Gastrocnemius medialis (tissue), 4 donors: Measurements from ENCODE around the gene NELFA. TPM values are rescaled to one million over a fixed set of nuclear protein-coding genes. Genes with fewer than 3 reads are reported as not detected.

Experiments
- ATAC-seq, 2 donors: fragments of 150-250 bp; one replicate each; pipeline ENCODE4 v1.9.1; 2016
- DNase-seq, 2 donors: peaks; one replicate each; pipeline ENCODE4 v3.0.0-alpha.2; 2019
- H3K27ac ChIP-seq, 4 donors: fragments of 200-600 bp; sonication (generic); 1 replicate in 1 of 4; 2 replicates in 3 of 4; pipeline ENCODE4 v1.5.1; 2016 to 2018; ENCODE audit warnings: mild to moderate bottlenecking in 2 of 4, moderate library complexity in 1 of 4
- H3K27me3 ChIP-seq, 3 donors: fragments of 200-600 bp; sonication (generic) in 2 of 3; 1 replicate in 1 of 3; 2 replicates in 2 of 3; pipeline versions ENCODE4 v1.5.1 to v1.6.0; 2016 to 2019; ENCODE audit warnings: mild to moderate bottlenecking in 1 of 3, moderate library complexity in 1 of 3
- H3K36me3 ChIP-seq, 2 donors: fragments of 200-600 bp; sonication (generic) in 1 of 2; one replicate each; pipeline ENCODE4 v1.5.1; 2017 to 2018
- H3K4me1 ChIP-seq, 2 donors: fragments of 200-600 bp; sonication (generic) in 1 of 2; one replicate each; pipeline ENCODE4 v1.5.1; 2016 to 2017; ENCODE audit warnings: mild to moderate bottlenecking in 2 of 2
- H3K4me3 ChIP-seq, 4 donors: fragments of 200-600 bp; sonication (generic) in 3 of 4; 1 replicate in 1 of 4; 2 replicates in 3 of 4; pipeline ENCODE4 v1.5.1; 2016 to 2019; ENCODE audit warnings: mild to moderate bottlenecking in 2 of 4
- H3K9me3 ChIP-seq, 3 donors: fragments of 200-600 bp; sonication (generic) in 2 of 3; 1 replicate in 1 of 3; 2 replicates in 2 of 3; pipeline ENCODE4 v1.5.1; 2016 to 2019
- POLR2A ChIP-seq, 2 donors: fragments of 450-650 bp; IDR thresholded peaks; one replicate each; pipeline ENCODE4 v1.6.1; 2017; ENCODE audit warnings: antibody characterized with exemption in 2 of 2, mild to moderate bottlenecking in 2 of 2, moderate library complexity in 2 of 2
- in situ Hi-C, 4 donors: fragments of 200-750 bp; cut with MboI; loops; one replicate each; pipeline versions ENCODE4 v1.15.0 to v1.8.0; 2017; ENCODE audit warnings: low sequenced_read_pairs in 4 of 4
- intact Hi-C: fragments of 100-400 bp; cut with DNase I; formaldehyde crosslinking; loops from one replicate; pipeline ENCODE4 v1.15.1; 2023; ENCODE audit warnings: low total_unique reads
- total RNA-seq, 4 donors: library from RNA; depleted of rRNA; stranded (reverse); fragments of >200 nt; gene quantifications; one replicate each; pipeline versions ENCODE4 v1.1.0 to v1.2.3, GENCODE V29; 2016
- TF ChIP-seq, protein P1 (sequence below), 5 experiments: fragments of 450-650 bp in 3 of 5; fragments of 200-600 bp in 2 of 5; sonication (generic) in 2 of 5; IDR thresholded peaks in 4 of 5; conservative IDR thresholded peaks in 1 of 5; 1 replicate in 4 of 5; 2 replicates in 1 of 5; pipeline ENCODE4 v1.5.1; 2016 to 2019; ENCODE audit warnings: antibody characterized with exemption in 5 of 5, mild to moderate bottlenecking in 3 of 5, moderate library complexity in 3 of 5

Gene NELFA
- total RNA-seq, 4 donors from 2014 or later, result 8.1 to 21.1 (median 15.9) TPM

DNA sequence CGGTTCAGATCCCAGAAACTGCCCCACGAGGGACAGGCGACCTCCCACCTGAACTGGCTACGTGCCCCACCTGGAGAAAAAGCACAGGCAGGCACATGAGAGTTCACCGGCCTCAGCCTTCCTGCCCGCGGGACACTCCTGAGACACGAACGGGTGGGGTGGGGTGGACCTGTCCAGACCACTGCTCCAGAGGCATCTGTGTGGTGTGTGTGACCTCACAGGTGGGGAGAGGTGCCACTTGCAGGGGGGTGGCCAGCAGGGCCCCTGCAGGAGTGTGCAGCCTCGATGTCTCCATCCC is 18.5 kb downstream of the NELFA start:
- H3K27ac ChIP-seq, result no peak overlapping the region
- H3K4me3 ChIP-seq, result no peak overlapping the region
- TF ChIP-seq, protein P1, sequence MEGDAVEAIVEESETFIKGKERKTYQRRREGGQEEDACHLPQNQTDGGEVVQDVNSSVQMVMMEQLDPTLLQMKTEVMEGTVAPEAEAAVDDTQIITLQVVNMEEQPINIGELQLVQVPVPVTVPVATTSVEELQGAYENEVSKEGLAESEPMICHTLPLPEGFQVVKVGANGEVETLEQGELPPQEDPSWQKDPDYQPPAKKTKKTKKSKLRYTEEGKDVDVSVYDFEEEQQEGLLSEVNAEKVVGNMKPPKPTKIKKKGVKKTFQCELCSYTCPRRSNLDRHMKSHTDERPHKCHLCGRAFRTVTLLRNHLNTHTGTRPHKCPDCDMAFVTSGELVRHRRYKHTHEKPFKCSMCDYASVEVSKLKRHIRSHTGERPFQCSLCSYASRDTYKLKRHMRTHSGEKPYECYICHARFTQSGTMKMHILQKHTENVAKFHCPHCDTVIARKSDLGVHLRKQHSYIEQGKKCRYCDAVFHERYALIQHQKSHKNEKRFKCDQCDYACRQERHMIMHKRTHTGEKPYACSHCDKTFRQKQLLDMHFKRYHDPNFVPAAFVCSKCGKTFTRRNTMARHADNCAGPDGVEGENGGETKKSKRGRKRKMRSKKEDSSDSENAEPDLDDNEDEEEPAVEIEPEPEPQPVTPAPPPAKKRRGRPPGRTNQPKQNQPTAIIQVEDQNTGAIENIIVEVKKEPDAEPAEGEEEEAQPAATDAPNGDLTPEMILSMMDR (IDR thresholded peaks at IDR 0.05 in 4 of 5, conservative IDR thresholded peaks at IDR 0.05 in 1 of 5), result no peak
- peaks cover 0 to 49% of the 10 kb centered on the region in 2 donors for H3K36me3 ChIP-seq
- intact Hi-C loops (no loop called here), in situ Hi-C loops (no loop called here)
- no peaks in the 10 kb centered on the region for H3K27me3 ChIP-seq
- DNase-seq, result no peak
- no peaks in the 10 kb centered on the region for H3K4me1 ChIP-seq
- no peak for ATAC-seq
- no peaks in the 10 kb centered on the region for H3K9me3 ChIP-seq

DNA sequence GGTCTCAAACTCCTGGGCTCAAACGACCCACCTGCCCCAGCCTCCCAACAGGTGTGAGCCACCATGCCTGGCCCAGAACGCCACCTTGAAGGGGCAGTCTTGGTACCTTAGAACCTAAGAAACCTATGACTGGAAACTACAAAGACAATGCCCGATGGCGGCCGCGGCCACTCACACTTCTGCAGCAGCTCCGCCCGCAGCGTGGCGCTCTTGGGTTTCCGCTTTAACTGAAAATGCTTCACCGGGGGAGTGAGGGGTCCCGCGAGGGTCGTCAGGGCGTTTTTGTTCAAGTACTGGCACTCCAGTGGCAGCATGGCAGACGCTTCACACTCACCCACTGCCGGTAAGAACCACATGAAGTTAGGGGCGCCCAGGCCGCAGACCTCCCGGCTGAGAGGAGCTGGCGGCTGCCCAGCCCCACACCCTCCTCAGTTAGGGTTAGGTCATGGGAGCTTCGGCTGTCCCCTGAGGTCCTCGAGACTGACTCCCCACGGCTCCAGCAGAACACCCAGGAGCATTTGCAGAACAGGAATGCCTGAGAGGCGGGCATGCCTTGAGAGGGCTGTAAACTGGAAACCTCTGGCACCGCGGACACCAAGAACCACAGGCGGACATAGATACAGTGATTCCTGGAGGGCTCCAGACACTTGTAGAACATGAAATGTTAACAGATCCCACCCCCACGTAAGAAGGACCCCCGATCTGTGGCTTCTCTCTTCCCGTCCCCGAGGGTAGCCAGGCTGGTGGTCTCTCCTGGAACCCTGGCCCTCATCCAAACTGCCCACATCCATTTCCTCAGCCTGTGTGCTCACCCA is 19.0 kb downstream of the NELFA start:
- H3K4me1 ChIP-seq, result no peaks in the 10 kb centered on the region
- H3K36me3 ChIP-seq, result peaks cover 0 to 54% of the 10 kb centered on the region in 2 donors
- no peaks in the 10 kb centered on the region for H3K9me3 ChIP-seq
- in situ Hi-C loops (no loop called here), intact Hi-C loops (no loop called here)
- no peak overlapping the region for H3K4me3 ChIP-seq
- DNase-seq (no peak), ATAC-seq (no peak)
- H3K27ac ChIP-seq, result no peak overlapping the region
- TF ChIP-seq, protein P1 (IDR thresholded peaks at IDR 0.05 in 4 of 5, conservative IDR thresholded peaks at IDR 0.05 in 1 of 5), result no peak
- TF ChIP-seq POLR2A (IDR thresholded peaks at IDR 0.05), result no peak
- no peaks in the 10 kb centered on the region for H3K27me3 ChIP-seq

DNA sequence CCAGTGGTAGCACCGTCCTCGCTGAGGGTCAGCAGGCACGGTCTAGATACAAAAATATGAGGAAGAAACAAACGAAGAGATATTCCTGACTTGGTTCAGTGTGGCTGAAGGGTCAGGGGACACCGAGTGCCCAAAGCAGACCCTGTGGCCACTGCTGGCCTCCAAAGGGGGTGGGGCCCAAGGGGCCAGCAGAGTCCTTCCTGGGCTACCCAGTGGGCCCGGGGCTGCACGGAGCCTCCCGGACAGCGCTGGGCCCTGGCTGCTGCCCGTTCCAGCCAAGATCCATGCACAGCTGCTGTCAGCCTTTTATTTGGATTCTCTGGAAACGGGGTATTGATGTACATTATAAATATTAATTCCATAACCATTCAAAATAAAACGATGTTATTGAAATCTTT is 20.4 kb downstream of the NELFA start:
- TF ChIP-seq POLR2A (IDR thresholded peaks at IDR 0.05), result no peak
- TF ChIP-seq, protein P1 (IDR thresholded peaks at IDR 0.05 in 4 of 5, conservative IDR thresholded peaks at IDR 0.05 in 1 of 5), result no peak
- H3K36me3 ChIP-seq, result peaks cover 0 to 68% of the 10 kb centered on the region in 2 donors
- no peak overlapping the region for H3K27ac ChIP-seq
- intact Hi-C loops (no loop called here), in situ Hi-C loops (no loop called here)
- H3K9me3 ChIP-seq, result no peaks in the 10 kb centered on the region
- DNase-seq (no peak), ATAC-seq (no peak)
- no peaks in the 10 kb centered on the region for H3K4me1 ChIP-seq
- no peak overlapping the region for H3K4me3 ChIP-seq
- H3K27me3 ChIP-seq, result no peaks in the 10 kb centered on the region

DNA sequence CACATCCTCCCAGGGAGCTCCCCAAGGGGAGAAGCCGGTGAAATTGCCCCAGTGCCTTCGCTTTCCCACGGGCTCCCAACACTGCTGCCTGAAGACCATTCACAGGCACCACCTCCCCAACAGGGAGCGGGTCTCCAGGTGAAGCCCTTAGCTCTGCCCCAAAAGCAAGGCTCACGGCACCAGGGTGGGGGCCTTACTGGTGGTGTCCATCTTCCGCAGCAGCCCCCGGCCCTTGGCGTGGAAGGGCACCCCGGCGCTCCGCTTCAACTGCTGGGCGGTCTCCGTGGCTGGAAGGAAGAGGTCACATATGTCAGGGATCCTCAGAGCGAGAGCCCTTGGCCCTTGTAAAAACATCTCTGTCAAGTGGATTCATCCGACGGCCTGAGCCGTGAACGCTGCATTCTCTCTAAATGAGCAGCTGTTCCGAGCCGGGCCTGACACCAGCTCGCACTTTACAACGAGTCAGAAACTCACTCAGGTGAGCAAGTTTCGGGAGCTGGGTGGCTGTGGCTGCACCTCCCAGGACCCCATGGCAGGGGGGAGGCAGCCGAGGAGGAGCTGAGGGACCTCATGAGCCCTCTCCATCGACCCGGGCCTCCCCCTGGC is 20.9 kb downstream of the NELFA start:
- no peaks in the 10 kb centered on the region for H3K4me1 ChIP-seq
- intact Hi-C loops, result no loop called here
- peaks cover 0 to 73% of the 10 kb centered on the region in 2 donors for H3K36me3 ChIP-seq

More for the DNA sequence above, 20.9 kb downstream of the NELFA start:
- no peak for TF ChIP-seq POLR2A (IDR thresholded peaks at IDR 0.05)
- TF ChIP-seq, protein P1 (IDR thresholded peaks at IDR 0.05 in 4 of 5, conservative IDR thresholded peaks at IDR 0.05 in 1 of 5), result no peak
- no peak overlapping the region for H3K27ac ChIP-seq
- no peaks in the 10 kb centered on the region for H3K9me3 ChIP-seq
- DNase-seq, result no peak
- no peaks in the 10 kb centered on the region for H3K27me3 ChIP-seq
- no peak for ATAC-seq
- in situ Hi-C loops, result no loop called here
- no peak overlapping the region for H3K4me3 ChIP-seq
